ENCODE measurements around the gene NUDT21. TPM values are rescaled to one million over a fixed set of nuclear protein-coding genes. Genes with fewer than 3 reads are reported as not detected.
"Not testable (repeated sequence)": the region's sequence is repeated elsewhere in the genome, so short reads cannot be mapped to it uniquely, and the experiment has no call there.

The NUDT21 gene
- total and polyA plus RNA-seq, 10 of the 15 experiments (the other 5 are each of a cell fraction or from before 2014, with no cell fraction given) = 70.1 to 229 (median 127) TPM

DNA sequence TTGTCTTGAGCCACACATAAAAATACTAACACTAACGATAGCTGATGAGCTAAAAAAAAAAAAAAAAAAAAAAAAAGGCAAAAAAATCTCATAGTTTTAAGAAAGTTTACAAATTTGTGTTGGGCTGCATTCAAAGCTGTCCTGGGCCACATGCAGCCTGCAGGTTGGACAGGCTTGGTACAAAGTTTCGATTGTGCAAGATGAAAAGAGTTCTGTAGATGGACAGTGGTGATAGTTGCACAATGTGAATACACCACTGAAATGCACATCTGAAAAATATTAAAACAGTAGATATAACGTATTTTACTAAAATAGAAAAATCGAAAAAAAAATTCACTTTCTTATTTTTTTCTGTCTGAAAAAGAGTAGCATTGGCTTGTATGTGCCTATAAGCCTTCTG is 68.7 kb downstream of the NUDT21 start:
- Histone ChIP-seq H3K4me2 (ENCODE audit: control insufficient read depth, insufficient read depth) (no peak overlapping the region), H2AFZ (ENCODE audit: control insufficient read depth, low read depth, low read length) (no peak overlapping the region), H3K27ac (ENCODE audit: control insufficient read depth, insufficient read depth) (no peak overlapping the region), H3K4me3 (no peak overlapping the region), H3K36me3 (ENCODE audit: control insufficient read depth in 2 of 2, insufficient read depth in 2 of 2, low read length in 1 of 2) (peaks cover 5 to 41% of the 10 kb centered on the region in 2 experiments), H3K9me3 (replicated peaks; ENCODE audit: control insufficient read depth, insufficient read depth, low read length) (peaks cover 9% of the 10 kb centered on the region), H4K20me1 (ENCODE audit: control insufficient read depth, insufficient read depth) (no peaks in the 10 kb centered on the region), H3K9ac (ENCODE audit: control insufficient read depth, insufficient read depth, low read length) (no peak overlapping the region), H3K4me1 (ENCODE audit: control insufficient read depth, insufficient read depth, low read length) (no peaks in the 10 kb centered on the region), H3K27me3 (replicated peaks in 1 of 2; ENCODE audit: control insufficient read depth in 2 of 2, insufficient read depth in 2 of 2, low read length in 1 of 2) (no peaks in the 10 kb centered on the region), H3K79me2 (ENCODE audit: control insufficient read depth, insufficient read depth, low read length) (no peaks in the 10 kb centered on the region; the same call in 1 of the 2 replicates)
- in situ Hi-C loops (cut with MboI) = no loop called here
- SMC1A ChIA-PET (ENCODE audit: uncharacterized antibody, unreplicated experiment) = no interaction called here
- RAD21 ChIA-PET (ENCODE audit: unreplicated experiment) = interaction anchor here (0.6 kb wide), 1 partner anchor 333 kb away, joined by 3 read pairs; no protein-coding TSS in a partner anchor
- WGBS (ENCODE audit: insufficient coverage, insufficient replicate concordance, low lambda C conversion rate, missing lambda C conversion rate) = 99% methylated on average over 3 of the region's 4 CpGs
- no peak for TF ChIP-seq SREBF1 (IDR thresholded peaks at IDR 0.05; ENCODE audit: low read length)
- no peak for TF ChIP-seq PML (IDR thresholded peaks at IDR 0.05; ENCODE audit: low read length)
- TF ChIP-seq, protein P1, sequence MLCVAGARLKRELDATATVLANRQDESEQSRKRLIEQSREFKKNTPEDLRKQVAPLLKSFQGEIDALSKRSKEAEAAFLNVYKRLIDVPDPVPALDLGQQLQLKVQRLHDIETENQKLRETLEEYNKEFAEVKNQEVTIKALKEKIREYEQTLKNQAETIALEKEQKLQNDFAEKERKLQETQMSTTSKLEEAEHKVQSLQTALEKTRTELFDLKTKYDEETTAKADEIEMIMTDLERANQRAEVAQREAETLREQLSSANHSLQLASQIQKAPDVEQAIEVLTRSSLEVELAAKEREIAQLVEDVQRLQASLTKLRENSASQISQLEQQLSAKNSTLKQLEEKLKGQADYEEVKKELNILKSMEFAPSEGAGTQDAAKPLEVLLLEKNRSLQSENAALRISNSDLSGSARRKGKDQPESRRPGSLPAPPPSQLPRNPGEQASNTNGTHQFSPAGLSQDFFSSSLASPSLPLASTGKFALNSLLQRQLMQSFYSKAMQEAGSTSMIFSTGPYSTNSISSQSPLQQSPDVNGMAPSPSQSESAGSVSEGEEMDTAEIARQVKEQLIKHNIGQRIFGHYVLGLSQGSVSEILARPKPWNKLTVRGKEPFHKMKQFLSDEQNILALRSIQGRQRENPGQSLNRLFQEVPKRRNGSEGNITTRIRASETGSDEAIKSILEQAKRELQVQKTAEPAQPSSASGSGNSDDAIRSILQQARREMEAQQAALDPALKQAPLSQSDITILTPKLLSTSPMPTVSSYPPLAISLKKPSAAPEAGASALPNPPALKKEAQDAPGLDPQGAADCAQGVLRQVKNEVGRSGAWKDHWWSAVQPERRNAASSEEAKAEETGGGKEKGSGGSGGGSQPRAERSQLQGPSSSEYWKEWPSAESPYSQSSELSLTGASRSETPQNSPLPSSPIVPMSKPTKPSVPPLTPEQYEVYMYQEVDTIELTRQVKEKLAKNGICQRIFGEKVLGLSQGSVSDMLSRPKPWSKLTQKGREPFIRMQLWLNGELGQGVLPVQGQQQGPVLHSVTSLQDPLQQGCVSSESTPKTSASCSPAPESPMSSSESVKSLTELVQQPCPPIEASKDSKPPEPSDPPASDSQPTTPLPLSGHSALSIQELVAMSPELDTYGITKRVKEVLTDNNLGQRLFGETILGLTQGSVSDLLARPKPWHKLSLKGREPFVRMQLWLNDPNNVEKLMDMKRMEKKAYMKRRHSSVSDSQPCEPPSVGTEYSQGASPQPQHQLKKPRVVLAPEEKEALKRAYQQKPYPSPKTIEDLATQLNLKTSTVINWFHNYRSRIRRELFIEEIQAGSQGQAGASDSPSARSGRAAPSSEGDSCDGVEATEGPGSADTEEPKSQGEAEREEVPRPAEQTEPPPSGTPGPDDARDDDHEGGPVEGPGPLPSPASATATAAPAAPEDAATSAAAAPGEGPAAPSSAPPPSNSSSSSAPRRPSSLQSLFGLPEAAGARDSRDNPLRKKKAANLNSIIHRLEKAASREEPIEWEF (IDR thresholded peaks at IDR 0.05; ENCODE audit: insufficient replicate concordance, low read depth, low read length) = no peak
- TF ChIP-seq POLR2A (IDR thresholded peaks at IDR 0.05; ENCODE audit: low read depth, low read length) = no peak
- TF ChIP-seq BRCA1 (IDR thresholded peaks at IDR 0.05; ENCODE audit: low read depth, low read length) = no peak
- no peak for TF ChIP-seq MTA2 (IDR thresholded peaks at IDR 0.05; ENCODE audit: low read depth)
- no peak for TF ChIP-seq ZNF384 (IDR thresholded peaks at IDR 0.05; ENCODE audit: borderline replicate concordance, low read depth, low read length)
- intact Hi-C loops (cut with micrococcal nuclease; ENCODE audit: unreplicated experiment) = no loop called here
- DNase-seq (ENCODE audit: low read depth, low spot score) = no peak
- BruUV-seq (replicated peaks) = no TSS peak
- POLR2A ChIA-PET = no interaction called here
- FAIRE-seq = no peak
- CTCF ChIA-PET = no interaction called here
- no peak for ATAC-seq

DNA sequence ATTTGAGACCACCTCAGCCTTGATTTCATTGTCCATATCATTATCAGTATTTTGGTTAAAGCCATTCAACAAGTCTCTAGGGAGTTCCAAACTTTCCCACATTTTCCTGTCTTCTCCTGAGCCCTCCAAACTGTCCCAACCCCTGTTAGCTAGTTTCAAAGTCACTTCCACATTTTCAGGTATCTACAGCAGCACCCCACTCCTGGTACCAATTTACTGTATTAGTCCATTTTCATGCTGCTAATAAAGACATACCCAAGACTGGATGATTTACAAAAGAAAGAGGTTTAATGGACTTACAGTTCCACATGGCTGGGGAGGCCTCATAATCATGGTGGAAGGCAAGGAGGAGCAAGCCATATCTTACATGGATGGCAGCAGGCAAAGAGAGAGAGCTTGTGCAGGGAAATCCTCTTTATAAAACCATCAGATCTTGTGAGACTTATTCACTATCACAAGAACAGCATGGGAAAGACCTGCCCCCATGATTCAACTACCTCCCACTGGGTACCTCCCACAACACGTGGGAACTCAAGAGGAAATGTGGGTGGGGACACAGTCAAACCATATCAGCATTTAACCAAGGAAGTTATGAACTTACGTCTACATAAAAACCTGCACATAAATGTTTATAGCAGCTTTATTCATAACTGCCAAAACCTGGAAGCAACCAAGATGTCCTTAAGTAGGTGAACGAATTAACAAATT is 70.2 kb downstream of the NUDT21 start:
- H3K4me1 ChIP-seq (ENCODE audit: control insufficient read depth, insufficient read depth, low read length); H3K9ac ChIP-seq (ENCODE audit: control insufficient read depth, insufficient read depth, low read length); H2AFZ ChIP-seq (ENCODE audit: control insufficient read depth, low read depth, low read length); H3K27me3 ChIP-seq (replicated peaks in 1 of 2; ENCODE audit: control insufficient read depth in 2 of 2, insufficient read depth in 2 of 2, low read length in 1 of 2); H3K27ac ChIP-seq (ENCODE audit: control insufficient read depth, insufficient read depth); intact Hi-C loops (cut with micrococcal nuclease; ENCODE audit: unreplicated experiment); DNase-seq (ENCODE audit: low read depth, low spot score); RAD21 ChIA-PET (ENCODE audit: unreplicated experiment); H3K4me3 ChIP-seq; BruUV-seq (replicated peaks); H3K4me2 ChIP-seq (ENCODE audit: control insufficient read depth, insufficient read depth); H3K79me2 ChIP-seq (ENCODE audit: control insufficient read depth, insufficient read depth, low read length); ATAC-seq; SMC1A ChIA-PET (ENCODE audit: uncharacterized antibody, unreplicated experiment); POLR2A ChIA-PET; H3K9me3 ChIP-seq (replicated peaks; ENCODE audit: control insufficient read depth, insufficient read depth, low read length); FAIRE-seq; CTCF ChIA-PET; H4K20me1 ChIP-seq (ENCODE audit: control insufficient read depth, insufficient read depth); in situ Hi-C loops (cut with MboI): not testable (repeated sequence)
- WGBS (ENCODE audit: insufficient coverage, insufficient replicate concordance, low lambda C conversion rate, missing lambda C conversion rate) = 96% methylated on average over 3 of the region's 3 CpGs
- H3K36me3 ChIP-seq (ENCODE audit: control insufficient read depth in 2 of 2, insufficient read depth in 2 of 2, low read length in 1 of 2) = peaks cover 5 to 38% of the 10 kb centered on the region in 2 experiments

Measured in GM12878 (cell line).